Activated naive CD8-positive, alpha-beta T cell treated with anti-CD3 and anti-CD28 coated beads, Interleukin-2, amount 10 ng/mL, durations not matched to agents 7 days and 5 days (primary cell): Measurements from ENCODE around the gene MYRFL. TPM values are rescaled to one million over a fixed set of nuclear protein-coding genes. Genes with fewer than 3 reads are reported as not detected.

Experiments
- ATAC-seq: fragments of 150-1000 bp; cut with Tn5 transposase; one replicate; pipeline ENCODE4 v1.10.0; 2021; ENCODE audit warnings: low read depth, moderate library complexity
- POLR2A ChIA-PET: fragments of 350-600 bp; sonication (Branson Sonifier 250); formaldehyde crosslinking; loops from one replicate; lab custom pipeline; 2021; ENCODE audit warnings: antibody characterized with exemption; lab: Charles Lee
- DNase-seq: peaks from one replicate; pipeline ENCODE4 v3.0.0; 2021
- H3K27ac Mint-ChIP-seq: one replicate; pipeline ENCODE4 v1.8.0; 2022; ENCODE audit warnings: mild to moderate bottlenecking, mixed read lengths
- H3K27me3 Mint-ChIP-seq: one replicate; pipeline ENCODE4 v1.8.0; 2022; ENCODE audit warnings: mild to moderate bottlenecking, moderate library complexity, mixed read lengths
- H3K36me3 Mint-ChIP-seq: one replicate; pipeline ENCODE4 v1.8.0; 2021; ENCODE audit warnings: mild to moderate bottlenecking, mixed read lengths
- H3K4me1 Mint-ChIP-seq: one replicate; pipeline ENCODE4 v1.8.0; 2021; ENCODE audit warnings: mixed read lengths
- H3K4me3 Mint-ChIP-seq: one replicate; pipeline ENCODE4 v1.8.0; 2022; ENCODE audit warnings: mild to moderate bottlenecking, moderate library complexity, mixed read lengths
- H3K9me3 Mint-ChIP-seq: one replicate; pipeline ENCODE4 v1.8.0; 2021; ENCODE audit warnings: mixed read lengths
- total RNA-seq, 2 experiments: library from RNA; stranded (reverse); gene quantifications; one replicate each; pipeline ENCODE4 v1.2.3, GENCODE V29; 2021

Gene MYRFL
- total RNA-seq, 2 experiments from 2014 or later = not detected

- DNase-seq = no peak
- ATAC-seq = no peak
- H3K4me3 Mint-ChIP-seq = no peak overlapping the region
- no peaks in the 10 kb centered on the region for H3K36me3 Mint-ChIP-seq
- peaks cover 8% of the 10 kb centered on the region for H3K27me3 Mint-ChIP-seq
- no peaks in the 10 kb centered on the region for H3K4me1 Mint-ChIP-seq
- H3K27ac Mint-ChIP-seq = no peak overlapping the region
- POLR2A ChIA-PET = no interaction called here
- H3K9me3 Mint-ChIP-seq = no peaks in the 10 kb centered on the region
Measured at GRCh38 chr12:69998011-69998410, 173.0 kb downstream of the MYRFL start.

- H3K27ac Mint-ChIP-seq = no peak overlapping the region
- ATAC-seq (no peak), DNase-seq (no peak)
- no peaks in the 10 kb centered on the region for H3K9me3 Mint-ChIP-seq
- H3K27me3 Mint-ChIP-seq = peaks cover 5% of the 10 kb centered on the region
- no peaks in the 10 kb centered on the region for H3K4me1 Mint-ChIP-seq
- H3K36me3 Mint-ChIP-seq = no peaks in the 10 kb centered on the region
- POLR2A ChIA-PET = no interaction called here
- H3K4me3 Mint-ChIP-seq = no peak overlapping the region
Measured at GRCh38 chr12:69998922-69999321, 173.9 kb downstream of the MYRFL start.

- no peaks in the 10 kb centered on the region for H3K9me3 Mint-ChIP-seq
- no peak for DNase-seq
- POLR2A ChIA-PET = no interaction called here
Measured at GRCh38 chr12:69999561-69999960, 174.5 kb downstream of the MYRFL start.

GRCh38 chr12:70002097-70002911, 177.3 kb downstream of the MYRFL start:
- DNase-seq (no peak), ATAC-seq (no peak)
- no peak overlapping the region for H3K4me3 Mint-ChIP-seq
- H3K27ac Mint-ChIP-seq = no peak overlapping the region
- H3K4me1 Mint-ChIP-seq = no peaks in the 10 kb centered on the region
- H3K36me3 Mint-ChIP-seq = no peaks in the 10 kb centered on the region
- POLR2A ChIA-PET = no interaction called here
- peaks cover 7% of the 10 kb centered on the region for H3K27me3 Mint-ChIP-seq
- H3K9me3 Mint-ChIP-seq = peaks cover 3% of the 10 kb centered on the region

More at GRCh38 chr12:69999561-69999960, 174.5 kb downstream of the MYRFL start:
- Mint-ChIP-seq H3K4me1 (no peaks in the 10 kb centered on the region), H3K4me3 (no peak overlapping the region), H3K27me3 (peaks cover 7% of the 10 kb centered on the region), H3K27ac (no peak overlapping the region), H3K36me3 (no peaks in the 10 kb centered on the region)
- ATAC-seq = no peak

GRCh38 chr12:70002912-70003255, 177.9 kb downstream of the MYRFL start:
- no peak for ATAC-seq
- POLR2A ChIA-PET = no interaction called here
- no peaks in the 10 kb centered on the region for H3K4me1 Mint-ChIP-seq
- H3K4me3 Mint-ChIP-seq = no peak overlapping the region
- H3K27me3 Mint-ChIP-seq = peaks cover 7% of the 10 kb centered on the region
- no peak overlapping the region for H3K27ac Mint-ChIP-seq
- no peak for DNase-seq
- peaks cover 3% of the 10 kb centered on the region for H3K9me3 Mint-ChIP-seq
- H3K36me3 Mint-ChIP-seq = no peaks in the 10 kb centered on the region

- H3K4me3 Mint-ChIP-seq = no peak overlapping the region
- H3K4me1 Mint-ChIP-seq = no peaks in the 10 kb centered on the region
- H3K27me3 Mint-ChIP-seq = peaks cover 6% of the 10 kb centered on the region
- no peak for ATAC-seq
- H3K36me3 Mint-ChIP-seq = no peaks in the 10 kb centered on the region
- H3K27ac Mint-ChIP-seq = no peak overlapping the region
- POLR2A ChIA-PET = no interaction called here
- H3K9me3 Mint-ChIP-seq = peaks cover 5% of the 10 kb centered on the region
- no peak for DNase-seq
Measured at GRCh38 chr12:70005864-70006618, 181.0 kb downstream of the MYRFL start.

GRCh38 chr12:70006619-70006973, 181.6 kb downstream of the MYRFL start:
- ATAC-seq (no peak), DNase-seq (no peak)
- no peak overlapping the region for H3K4me3 Mint-ChIP-seq
- H3K36me3 Mint-ChIP-seq = no peaks in the 10 kb centered on the region
- peaks cover 6% of the 10 kb centered on the region for H3K27me3 Mint-ChIP-seq
- no peaks in the 10 kb centered on the region for H3K4me1 Mint-ChIP-seq
- peaks cover 5% of the 10 kb centered on the region for H3K9me3 Mint-ChIP-seq
- no peak overlapping the region for H3K27ac Mint-ChIP-seq
- POLR2A ChIA-PET = no interaction called here

- ATAC-seq (no peak), DNase-seq (no peak)
- peaks cover 5% of the 10 kb centered on the region for H3K9me3 Mint-ChIP-seq
- H3K36me3 Mint-ChIP-seq = no peaks in the 10 kb centered on the region
- H3K27me3 Mint-ChIP-seq = peaks cover 3% of the 10 kb centered on the region
- H3K4me3 Mint-ChIP-seq = no peak overlapping the region
- no peaks in the 10 kb centered on the region for H3K4me1 Mint-ChIP-seq
- POLR2A ChIA-PET = no interaction called here
- no peak overlapping the region for H3K27ac Mint-ChIP-seq
Measured at GRCh38 chr12:70007687-70008086, 182.7 kb downstream of the MYRFL start.

Other genes starting within 250 kb of the MYRFL start
- 100 to 1,000 TPM; 141 to 144 TPM for gene CCT2, start 239.8 kb upstream of the MYRFL start, total RNA-seq
- gene LRRC10, start 214.3 kb upstream of the MYRFL start, total RNA-seq = not detected
- not detected for gene BEST3, start 125.9 kb upstream of the MYRFL start, total RNA-seq
- 10 to 100 TPM; 27.0 to 27.2 TPM for gene RAB3IP, start 86.4 kb upstream of the MYRFL start, total RNA-seq